ENCODE data around the gene TRPM4.

DNA sequence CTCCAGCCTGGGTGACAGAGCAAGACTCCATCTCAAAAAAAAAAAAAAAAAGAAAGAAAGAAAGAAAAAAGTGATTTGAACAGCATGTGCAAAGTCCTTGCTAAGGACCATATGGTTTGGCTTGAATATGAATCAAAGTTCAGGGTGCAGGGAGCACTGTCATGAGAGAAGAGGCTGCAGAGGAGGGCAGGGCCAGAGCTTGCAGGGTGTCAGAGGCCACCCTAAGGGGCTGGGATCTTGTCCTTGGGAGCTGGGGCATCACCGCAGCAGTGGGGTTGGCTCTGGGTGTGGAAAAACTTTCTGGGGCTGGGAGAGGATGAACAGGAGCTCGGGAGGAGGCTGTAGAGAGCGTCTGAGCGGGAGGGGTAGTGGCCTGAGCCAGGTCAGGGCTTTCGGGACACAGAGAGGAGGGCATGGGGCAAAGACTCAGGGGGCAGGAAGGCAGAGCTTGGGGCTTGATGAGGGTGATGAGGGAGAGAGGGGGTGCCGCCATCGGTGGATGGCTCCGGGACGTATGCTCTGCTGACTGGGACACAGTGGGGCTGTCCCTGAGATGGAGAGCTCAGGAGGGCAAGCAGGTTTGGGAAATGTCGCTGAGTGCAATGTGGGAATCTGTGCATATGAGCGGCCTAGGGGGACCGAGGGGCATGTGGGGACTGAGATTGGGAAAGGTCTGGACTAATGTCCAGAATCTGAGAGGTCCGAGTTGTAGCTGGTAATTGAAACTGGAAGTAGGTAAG, 3.0 kb downstream of the TRPM4 start:
- TF ChIP-seq NFE2L1 (CRISPR knock-in tag; IDR thresholded peaks at IDR 0.05; ENCODE audit: borderline replicate concordance) (no peak), ZNF776 (CRISPR knock-in tag; IDR thresholded peaks at IDR 0.05) (no peak), EZH2 (conservative IDR thresholded peaks at IDR 0.05; ENCODE audit: low read depth, low read length) (no peak), POLR2A (IDR thresholded peaks at IDR 0.05; ENCODE audit: insufficient read depth in 1 of 2, low read depth in 2 of 2, low read length in 2 of 2) (no peak)
- TF ChIP-seq, protein P1, sequence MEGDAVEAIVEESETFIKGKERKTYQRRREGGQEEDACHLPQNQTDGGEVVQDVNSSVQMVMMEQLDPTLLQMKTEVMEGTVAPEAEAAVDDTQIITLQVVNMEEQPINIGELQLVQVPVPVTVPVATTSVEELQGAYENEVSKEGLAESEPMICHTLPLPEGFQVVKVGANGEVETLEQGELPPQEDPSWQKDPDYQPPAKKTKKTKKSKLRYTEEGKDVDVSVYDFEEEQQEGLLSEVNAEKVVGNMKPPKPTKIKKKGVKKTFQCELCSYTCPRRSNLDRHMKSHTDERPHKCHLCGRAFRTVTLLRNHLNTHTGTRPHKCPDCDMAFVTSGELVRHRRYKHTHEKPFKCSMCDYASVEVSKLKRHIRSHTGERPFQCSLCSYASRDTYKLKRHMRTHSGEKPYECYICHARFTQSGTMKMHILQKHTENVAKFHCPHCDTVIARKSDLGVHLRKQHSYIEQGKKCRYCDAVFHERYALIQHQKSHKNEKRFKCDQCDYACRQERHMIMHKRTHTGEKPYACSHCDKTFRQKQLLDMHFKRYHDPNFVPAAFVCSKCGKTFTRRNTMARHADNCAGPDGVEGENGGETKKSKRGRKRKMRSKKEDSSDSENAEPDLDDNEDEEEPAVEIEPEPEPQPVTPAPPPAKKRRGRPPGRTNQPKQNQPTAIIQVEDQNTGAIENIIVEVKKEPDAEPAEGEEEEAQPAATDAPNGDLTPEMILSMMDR (CRISPR knock-in tag; IDR thresholded peaks at IDR 0.05), result no peak

Data from HepG2 (cell line).